Mucosa of gallbladder (tissue), 1 donor: ENCODE measurements around the gene C3AR1. TPM values are rescaled to one million over a fixed set of nuclear protein-coding genes. Genes with fewer than 3 reads are reported as not detected.
A peak's percentile ranks its signal among the peaks of the same experiment; 100 is the strongest.
"Not testable (repeated sequence)": the region's sequence is repeated elsewhere in the genome, so short reads cannot be mapped to it uniquely, and the experiment has no call there.

ENCODE experiments used
- DNase-seq: peaks from one replicate; pipeline ENCODE4 v3.0.0-alpha.2; 2020; ENCODE audit warnings: low spot score
- total RNA-seq: library from RNA; stranded (reverse); gene quantifications from one replicate; pipeline ENCODE4 v1.2.1, GENCODE V29; 2021
- donor health status: DM: no; HTN: no; CAD: no.

Gene C3AR1
- total RNA-seq, 1 donor from 2014 or later, result 20.5 TPM

DNA sequence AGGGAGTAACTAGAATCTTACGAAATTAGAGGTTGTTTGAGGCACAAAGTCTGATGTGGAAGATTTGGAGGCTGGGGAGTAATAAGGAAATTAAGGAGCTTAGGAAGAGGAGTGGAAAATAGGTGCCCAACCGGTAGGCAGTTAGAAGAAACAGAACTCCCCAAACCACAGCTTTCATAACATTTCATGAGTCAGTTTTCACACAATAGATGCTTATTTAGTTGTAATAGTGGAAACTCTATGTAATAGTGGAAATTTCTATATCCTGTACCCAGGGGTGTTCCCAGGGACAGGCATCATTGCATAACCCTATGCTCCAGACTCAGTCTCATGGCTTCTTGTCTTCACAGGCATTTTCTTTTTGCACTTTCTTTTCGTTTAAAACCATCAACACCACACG, 8.3 kb downstream of the C3AR1 start:
- DNase-seq, result no peak

DNA sequence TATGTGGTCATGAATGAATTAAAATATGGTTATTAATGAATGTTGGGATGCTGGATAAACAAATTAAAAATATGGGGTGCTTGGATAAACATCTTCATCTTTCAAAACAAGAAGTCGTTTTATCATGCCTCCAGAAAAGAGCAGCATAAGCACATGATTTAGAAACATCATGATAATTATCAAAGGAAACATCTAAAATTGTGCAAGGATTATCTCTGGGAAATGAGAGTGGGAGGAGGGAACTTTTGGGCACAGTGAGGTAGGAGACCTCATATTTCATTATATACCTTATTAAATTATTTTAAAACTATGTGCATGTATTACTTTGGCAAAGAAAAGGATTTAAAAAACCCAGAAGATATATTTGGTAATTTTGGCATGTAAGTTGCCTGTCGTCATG, 8.9 kb downstream of the C3AR1 start:
- DNase-seq, result no peak

DNA sequence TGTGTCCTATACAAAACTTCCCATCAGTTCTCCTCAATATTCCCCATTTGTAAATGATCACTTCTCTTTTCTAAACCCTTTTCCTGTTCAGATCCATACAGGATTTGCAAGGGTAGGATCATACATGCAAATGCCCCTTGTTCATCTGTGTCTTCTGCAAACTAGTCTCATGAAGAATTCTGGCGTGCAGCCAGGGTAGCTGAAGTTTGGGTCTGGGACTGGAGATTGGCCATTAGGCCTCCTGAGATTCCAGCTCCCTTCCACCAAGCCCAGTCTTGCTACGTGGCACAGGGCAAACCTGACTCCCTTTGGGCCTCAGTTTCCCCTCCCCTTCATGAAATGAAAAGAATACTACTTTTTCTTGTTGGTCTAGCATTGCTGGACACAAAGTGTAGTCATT, 11.3 kb downstream of the C3AR1 start:
- DNase-seq, result no peak

DNA sequence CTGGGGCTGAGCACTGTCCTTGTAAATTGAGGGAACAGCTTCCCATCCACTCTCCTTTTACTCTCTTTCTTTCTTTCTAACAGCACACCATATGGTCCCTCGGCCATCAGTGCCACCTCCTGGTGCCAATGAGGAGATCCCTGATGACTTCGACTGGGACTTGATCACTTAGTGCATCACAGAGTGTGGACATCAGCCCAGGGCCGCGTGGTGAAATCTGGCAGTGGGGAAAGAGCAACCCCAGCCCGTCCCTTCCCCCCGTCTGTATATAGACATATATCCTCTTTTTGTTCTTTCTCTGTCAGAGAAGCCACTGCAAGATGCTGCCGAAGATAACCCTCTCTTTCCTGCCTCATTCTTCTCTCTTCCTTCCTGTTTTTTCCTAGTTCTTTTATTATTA, 13.5 kb downstream of the C3AR1 start:
- no peak for DNase-seq

DNA sequence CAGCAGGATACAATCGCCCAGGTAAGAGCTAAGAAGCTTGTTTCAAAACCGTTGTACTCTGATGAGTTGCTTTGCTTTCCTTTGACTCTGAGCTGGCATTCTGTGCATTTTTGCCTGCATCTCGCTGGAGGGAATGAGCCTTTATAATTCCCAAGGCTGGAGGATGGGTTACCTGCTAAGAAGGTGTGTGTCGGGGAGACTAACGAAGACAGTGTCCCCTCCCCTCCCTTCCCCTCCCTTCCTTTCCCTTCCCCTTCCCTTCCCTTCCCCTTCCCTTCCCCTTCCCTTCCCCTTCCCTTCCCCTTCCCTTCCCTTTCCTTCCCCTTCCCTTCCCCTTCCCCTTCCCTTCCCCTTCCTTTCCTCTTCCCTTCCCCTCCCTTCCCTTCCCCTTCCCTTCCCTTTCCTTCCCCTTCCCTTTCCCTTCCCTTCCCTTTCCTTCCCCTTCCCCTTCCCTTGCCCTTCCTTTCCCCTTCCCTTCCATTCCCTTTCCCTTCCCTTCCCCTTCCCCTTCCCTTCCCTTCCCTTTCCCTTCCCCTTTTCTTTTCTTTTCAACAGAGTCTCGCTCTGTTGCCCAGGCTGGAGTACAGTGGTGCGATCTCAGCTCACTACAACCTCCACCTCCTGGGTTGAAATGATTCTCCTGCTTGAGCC, 15.4 kb downstream of the C3AR1 start:
- DNase-seq, result no peak

DNA sequence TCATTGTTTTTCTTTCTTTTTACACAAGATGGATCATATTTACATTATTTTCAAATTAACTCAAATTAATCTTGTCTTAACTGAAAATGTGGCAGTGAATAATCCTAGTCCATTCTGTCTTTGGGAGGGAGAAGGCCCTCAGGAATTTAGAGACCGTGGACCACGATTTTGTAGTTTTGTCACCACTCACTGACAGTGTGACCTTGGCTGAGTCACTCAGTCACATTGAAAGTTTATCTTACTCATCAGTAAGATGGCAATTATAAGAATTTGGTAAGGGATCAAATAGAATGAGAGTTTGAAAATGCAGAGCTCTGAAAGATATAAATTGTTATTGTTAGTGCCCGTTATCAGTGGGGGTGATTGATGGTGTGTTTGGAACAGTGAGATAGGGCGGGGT, 17.3 kb downstream of the C3AR1 start:
- DNase-seq, result no peak

DNA sequence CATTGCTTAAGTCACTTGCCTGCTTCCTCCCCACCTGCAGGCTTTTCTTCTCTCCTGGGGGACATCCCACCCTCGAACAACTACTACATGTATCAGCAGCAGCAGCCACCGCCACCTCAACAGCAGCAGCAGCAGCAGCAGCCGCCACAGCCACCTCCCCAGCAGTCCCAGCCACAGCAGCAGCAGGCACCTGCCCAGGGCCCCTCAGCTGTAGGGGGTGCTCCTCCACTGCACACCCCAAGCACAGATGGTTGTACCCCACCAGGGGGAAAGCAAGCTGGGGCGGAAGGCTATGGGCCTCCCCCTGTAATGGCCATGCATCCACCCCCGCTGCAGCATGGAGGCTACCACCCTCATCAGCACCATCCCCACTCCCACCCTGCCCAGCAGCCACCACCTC, 18.3 kb downstream of the C3AR1 start:
- no peak for DNase-seq

DNA sequence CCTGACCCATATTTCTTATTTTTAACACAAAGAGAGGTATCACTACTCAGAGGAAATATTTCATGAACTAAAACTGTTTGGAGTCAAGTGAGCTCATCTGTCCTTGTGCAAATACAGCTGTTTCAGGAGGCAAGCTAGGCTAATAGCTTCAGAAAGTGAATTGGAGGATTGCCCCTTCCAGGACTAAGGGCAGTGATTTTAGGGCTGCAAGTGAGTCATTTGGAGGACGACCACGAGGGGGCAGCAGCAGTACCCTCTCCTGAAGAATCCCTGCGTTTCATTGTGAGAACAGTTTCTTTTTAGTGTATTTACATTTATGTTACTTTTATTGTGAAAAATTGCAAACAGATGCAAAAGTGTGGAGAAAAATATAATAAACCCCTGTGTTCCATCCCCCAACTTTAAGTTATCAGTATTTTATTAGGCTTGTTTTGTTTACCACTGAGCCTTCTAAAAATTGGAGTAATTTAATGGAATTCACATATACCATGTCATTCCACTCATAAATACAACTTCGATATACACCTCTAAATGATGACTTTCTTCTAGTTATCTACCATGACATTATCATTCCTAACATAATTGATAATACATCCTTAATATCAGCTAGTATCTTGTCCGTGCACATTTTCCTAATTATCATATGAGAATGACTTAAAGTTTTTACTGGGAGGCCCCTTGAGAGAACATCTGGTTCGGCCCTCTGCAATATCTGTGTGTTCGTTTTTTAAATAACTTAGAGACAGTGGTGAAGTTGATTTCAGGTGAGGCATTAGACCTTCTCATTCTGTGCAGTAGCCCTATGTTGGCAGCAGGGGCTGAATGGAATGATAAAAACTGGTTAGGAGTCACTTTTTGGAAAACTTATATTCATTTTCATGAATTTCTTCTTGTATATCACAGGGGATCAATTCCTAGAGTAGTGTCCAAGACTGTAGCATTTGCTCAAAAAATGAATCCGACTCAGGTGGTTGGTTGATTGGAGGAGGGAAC, 19.9 kb downstream of the C3AR1 start:
- peak; percentile 81 for DNase-seq

DNA sequence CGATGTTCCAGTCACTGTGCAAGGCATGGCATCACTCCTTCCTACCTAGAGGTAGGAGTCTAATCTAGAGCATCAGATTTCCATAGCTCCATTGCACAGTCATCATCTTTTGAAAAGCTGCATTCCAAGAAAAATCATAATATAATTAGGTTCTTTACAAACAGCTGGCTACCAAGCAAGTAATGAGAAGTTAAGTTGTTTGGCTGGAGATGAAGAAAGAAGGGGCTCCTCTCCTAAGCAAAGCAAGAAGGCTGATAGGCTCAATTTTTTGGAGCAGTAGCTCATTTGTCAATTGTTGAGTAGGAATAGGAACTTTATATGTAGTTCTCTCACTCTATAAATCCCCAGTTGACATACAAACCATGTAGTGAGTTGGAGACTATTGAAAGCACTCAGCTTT, 25.4 kb downstream of the C3AR1 start:
- no peak for DNase-seq

DNA sequence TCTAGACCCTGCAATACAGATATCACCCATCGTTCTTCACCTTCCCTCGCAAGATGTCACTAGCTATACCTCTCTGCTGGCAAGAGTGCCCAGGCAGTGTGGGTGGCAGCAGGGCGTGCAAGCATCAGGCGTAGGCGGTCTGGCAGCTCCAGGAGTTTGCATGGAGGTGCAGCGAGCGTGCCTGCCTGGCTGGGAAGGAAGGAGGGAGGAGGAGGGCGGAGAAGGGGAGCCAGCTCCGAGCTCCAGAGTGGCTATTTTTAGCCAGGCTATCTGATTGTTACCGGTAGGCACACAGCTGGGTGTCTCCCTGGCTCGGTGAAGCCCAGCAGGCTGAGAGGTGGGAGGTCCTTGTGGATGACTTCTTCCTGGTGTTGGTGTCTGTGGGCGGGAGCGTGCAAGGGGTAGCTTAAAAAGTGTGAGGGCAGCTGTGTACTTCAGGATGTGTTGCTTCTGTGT, 27.5 kb downstream of the C3AR1 start:
- DNase-seq, result peak; percentile 63

DNA sequence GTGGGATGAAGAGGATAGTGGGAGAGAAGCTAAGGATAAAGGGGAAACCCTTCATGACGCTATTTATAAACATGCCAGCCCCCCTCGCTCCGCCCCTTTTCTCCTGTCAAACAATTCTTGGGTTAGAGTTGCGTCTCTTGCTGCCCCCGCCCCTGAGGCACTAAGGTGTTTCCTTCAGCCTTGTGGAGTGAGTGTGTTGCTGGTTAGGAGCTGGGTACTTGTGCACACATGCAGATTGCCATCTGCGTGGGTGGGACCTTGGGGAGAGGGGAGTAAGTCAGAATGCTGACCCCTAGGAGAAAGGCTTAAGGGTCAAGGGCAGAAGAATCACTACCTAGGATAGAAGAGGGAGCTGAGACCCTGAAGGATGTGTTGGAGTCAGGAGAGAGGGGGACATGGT, 28.2 kb downstream of the C3AR1 start:
- DNase-seq, result no peak

DNA sequence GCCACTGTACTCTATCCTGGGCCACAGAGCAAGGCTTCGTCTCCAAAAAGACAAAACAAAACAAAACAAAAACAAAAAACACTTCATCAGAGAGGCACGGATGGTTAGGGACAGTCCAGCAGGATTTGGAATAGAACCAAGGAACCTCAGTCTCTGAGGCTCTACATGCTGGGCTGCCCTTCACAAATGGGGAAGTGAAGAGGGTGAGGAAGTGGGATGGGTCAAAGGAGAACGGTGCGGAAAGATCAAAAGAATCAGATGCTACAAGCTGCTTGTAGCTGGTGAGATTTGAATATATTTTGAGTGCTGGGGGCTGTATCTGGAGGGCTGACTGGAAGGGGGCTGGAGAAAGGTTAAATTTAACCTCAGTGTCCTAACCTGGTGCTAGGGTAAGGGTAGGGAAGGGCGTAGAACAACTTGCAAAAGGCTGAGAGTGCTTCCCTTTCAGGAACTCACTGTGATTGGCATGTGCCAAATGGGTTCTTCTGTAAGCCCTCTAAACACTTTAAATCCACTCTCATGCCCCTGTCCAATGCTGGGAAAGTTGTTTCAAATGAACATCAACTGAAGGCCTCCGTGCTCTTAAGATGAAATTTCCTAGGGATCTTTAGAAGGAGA, 29.0 kb downstream of the C3AR1 start:
- no peak for DNase-seq

DNA sequence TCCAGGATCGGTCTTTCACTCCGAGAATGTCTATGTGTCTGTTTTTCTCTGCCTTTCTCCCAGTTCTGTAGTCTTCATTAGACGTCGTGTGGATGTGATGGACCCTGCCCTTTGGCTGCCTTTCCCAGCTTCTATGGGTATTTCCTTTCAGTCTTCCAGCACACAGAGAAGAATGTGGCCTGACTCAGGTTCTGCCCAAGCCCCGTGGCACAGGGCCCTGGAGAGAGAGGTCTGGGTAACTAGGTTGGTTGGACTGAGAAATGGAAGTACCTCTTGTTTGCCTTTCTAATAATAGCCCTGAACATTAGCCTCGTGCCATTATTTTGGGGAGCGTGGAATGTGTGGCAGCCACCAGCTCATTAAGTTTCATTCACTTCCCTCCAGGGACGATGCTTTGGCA, 29.8 kb downstream of the C3AR1 start:
- no peak for DNase-seq

DNA sequence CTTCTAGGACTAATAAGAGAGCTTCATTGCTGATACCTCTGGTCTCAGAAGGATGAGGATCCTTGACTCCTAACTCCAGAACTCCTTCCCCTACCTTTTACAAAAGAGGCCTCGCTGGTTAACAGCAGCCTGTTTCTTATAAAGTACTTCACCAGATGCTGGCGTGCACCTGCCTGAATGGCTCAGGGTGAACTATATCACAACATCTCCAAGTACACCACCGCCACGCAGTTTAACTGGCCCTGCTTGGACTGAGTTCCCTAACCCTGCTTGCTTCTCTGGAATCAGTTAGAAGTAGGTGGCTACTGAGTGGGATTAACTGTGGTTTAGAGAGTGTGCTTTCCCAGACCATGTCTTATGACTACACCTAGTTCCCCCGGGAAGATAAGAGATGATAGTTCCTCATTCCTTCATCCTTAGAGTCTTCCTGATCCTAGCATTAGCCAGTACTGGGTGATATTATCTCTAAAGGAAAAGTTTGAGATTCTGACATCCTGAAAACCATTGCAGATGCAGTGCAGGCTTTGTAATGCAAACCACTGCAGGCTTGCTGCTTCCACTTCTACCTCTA, 30.6 kb downstream of the C3AR1 start:
- DNase-seq, result no peak

DNA sequence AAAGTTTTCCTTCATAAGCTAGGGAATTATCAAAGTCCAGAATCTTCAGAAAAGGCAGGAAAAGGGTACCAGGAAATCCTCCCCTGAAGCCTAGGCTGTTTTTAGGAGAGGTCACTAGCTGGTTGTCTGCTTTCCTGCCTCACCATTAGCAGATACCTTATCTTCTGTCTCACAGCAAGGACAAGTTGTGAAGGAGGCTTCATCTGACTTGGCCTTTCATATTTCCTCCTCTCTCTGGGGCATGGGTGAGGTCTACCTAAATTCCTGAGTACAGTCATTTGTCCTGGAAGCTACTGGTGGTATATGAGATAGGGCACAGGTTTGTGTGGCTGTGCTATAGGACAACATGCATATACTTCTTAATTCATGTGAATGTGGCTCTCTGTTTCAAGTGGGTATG, 31.4 kb downstream of the C3AR1 start:
- no peak for DNase-seq

DNA sequence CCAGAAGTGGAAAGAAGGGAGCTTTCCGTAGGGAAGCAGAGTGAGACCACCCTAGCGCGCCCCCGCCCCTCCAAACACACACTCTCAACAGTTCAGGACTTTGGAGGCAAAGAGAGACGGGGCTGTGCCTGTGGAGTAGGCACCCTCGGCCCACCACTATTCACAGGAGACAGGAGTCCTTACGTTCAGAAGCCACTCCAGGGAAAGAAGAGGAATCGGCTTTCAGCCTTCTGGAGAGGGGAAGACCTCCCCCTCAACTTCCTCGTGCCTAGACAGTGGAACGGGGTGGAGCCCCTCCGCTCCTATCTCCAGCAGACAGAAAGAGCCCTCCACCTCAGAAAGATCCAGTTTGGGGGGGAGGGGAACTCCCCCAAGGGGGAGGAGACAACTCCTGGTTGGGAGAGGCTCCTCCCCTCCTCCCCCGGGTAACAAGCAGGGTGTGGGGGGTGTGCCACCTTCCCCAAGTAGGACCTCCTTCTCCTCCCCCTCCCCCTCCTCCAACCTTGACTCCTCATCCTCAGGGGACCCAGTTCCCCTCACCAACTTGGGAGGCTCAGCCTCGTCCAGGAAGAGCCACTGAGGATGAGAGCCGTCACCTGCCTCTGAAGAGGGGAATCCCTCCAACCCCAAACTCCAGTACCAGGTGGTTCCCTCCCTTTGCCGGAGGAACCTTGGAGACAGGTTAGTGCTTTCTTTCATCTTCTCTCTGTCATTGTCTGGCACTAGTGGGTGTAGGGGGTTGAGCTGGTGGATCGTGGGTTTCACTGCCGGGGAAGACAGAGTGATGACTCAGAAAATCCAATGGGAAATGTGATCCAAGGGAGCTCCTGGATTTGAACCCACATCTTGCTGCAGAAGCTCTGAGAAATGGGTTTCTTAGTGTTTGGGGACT, 32.8 kb downstream of the C3AR1 start:
- DNase-seq, result peak; percentile 39

DNA sequence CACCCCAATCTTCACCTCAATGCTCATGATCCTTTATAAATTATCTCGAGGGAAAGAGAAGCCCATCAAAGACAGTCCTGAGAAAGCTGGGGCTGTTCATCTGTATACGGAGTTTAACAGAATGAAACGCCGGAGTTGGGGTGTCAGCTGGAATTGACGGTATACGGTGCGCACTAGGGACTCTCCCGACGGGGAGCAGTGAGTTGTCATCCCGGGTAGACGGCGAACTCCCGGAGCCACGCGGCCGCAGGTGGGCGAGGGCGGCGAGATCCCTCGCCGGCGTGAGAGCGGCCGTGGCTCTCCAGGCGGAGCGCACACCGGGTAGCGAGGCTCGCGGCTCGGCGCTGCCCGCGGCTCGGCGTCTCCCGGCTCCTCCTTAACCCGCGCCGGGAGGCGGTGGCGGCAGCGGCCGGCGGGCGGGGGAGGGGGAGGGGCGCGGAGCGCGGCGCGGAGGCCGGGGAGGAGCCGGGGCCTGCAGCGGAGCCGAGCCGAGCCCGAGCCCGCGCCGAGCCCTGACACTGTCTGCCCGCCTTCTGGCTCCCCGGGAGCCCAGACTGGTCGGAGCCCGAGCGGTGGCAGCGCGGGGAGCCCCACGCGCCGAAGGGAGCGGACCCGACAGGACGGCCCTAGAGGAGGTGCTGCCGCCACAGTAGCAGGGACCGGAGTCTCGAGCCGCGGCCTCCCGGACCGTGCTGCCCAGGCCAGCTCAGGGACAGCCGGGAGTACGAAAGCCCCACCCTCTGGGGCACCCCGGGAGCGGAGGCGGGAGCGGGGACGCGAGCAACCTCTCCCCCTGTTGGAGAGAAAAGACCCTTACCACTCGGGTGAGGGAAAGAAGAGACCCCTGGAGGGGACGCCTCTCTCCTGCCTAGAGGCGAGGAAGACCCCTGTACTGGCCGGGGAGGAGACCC, 33.7 kb downstream of the C3AR1 start, which contains the start of gene FOXJ2:
TSS of gene FOXJ2 (plus strand) at position 475 of the 911 bp plus-strand sequence. CDS start 7,117 bp downstream, outside the sequence.
- peak; percentile 80 for DNase-seq

DNA sequence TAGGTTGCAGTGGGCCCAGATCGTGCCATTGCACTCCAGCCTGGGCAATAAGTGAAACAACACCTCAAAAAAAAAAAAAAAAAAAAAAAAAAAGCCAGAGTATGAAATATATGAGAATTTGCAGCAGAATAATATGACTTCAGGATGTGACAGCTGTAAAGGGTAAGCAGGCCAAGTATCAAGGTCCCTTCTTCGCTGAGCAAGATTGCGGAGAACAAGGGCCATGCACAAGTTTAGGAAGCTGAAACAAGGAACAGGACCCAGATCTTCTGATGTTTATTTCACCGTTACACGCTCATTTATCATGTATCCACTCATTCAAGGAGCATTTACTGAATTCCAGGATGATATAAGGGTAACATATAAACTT, 34.3 kb downstream of the C3AR1 start:
- no peak for DNase-seq

DNA sequence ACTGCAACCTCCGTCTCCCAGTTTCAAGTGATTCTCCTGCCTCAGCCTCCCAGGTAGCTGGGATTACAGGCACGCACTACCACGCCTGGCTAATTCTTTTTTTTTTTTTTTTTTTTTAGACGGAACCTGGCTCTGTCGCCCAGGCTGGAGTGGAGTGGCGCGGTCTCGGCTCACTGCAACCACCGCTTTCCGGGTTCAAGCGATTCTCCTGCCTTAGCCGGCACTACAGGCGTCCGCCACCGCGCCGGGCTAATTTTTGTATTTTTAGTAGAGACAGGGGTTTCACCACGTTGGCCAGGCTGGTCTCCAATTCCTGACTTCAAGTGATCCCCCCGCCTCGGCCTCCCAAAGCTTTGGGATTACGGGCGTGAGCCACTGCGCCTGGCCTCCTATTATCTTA, 35.1 kb downstream of the C3AR1 start:
- DNase-seq, result not testable (repeated sequence)

DNA sequence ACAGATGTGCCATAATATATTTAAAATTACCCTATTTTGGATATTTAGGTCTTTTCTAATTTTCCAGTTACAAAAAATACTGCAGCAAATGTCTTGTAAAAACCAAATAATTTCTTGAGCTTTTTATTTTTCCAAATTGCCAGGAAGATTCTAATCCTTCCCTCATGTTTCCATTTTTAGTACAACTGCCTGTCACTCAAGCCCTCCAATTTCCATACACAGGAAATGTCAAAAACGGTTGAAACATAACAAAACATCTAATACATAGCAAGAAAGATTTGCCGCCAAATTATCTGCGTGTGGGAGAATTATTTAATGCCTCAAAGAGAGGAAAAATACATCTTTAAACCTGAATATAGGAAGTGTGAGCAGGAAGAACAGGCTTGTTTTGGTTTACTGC, 36.0 kb downstream of the C3AR1 start:
- DNase-seq, result no peak
